HepG2 (cell line): ENCODE data around the gene RNF13. TPM values are rescaled to one million over a fixed set of nuclear protein-coding genes. Genes with fewer than 3 reads are reported as not detected.

ENCODE experiments used
- CC2D1A ChIP-seq: sonication (generic); formaldehyde crosslinking; IDR thresholded peaks from 2 replicates; pipeline ENCODE4 v1.8.1; 2023; ENCODE audit warnings: mild to moderate bottlenecking, missing genetic modification reagents
- CENPT ChIP-seq: sonication (generic); formaldehyde crosslinking; IDR thresholded peaks from 2 replicates; pipeline ENCODE4 v1.8.0; 2022; ENCODE audit warnings: low read depth, mild to moderate bottlenecking, moderate library complexity, missing genetic modification reagents
- CREB3 ChIP-seq: sonication (generic); formaldehyde crosslinking; IDR thresholded peaks from 2 replicates; pipeline ENCODE4 v1.5.0; 2020; ENCODE audit warnings: missing genetic modification reagents
- ERF ChIP-seq: IDR thresholded peaks from 2 replicates; pipeline ENCODE4 v1.6.1; 2018; ENCODE audit warnings: missing biosample characterization, missing genetic modification reagents
- KLF11 ChIP-seq: IDR thresholded peaks from 2 replicates; pipeline ENCODE4 v1.6.1; 2016; ENCODE audit warnings: missing compliant biosample characterization
- MTF1 ChIP-seq: sonication (generic); formaldehyde crosslinking; IDR thresholded peaks from 2 replicates; pipeline ENCODE4 v1.5.0; 2020; ENCODE audit warnings: missing genetic modification reagents
- NKX3-1 ChIP-seq: sonication (generic); formaldehyde crosslinking; IDR thresholded peaks from 2 replicates; pipeline ENCODE4 v1.5.0; 2020; ENCODE audit warnings: missing genetic modification reagents
- PAXIP1 ChIP-seq: sonication (generic); formaldehyde crosslinking; conservative IDR thresholded peaks from 2 replicates; pipeline ENCODE4 v1.4.0; 2020; ENCODE audit warnings: mild to moderate bottlenecking, missing genetic modification reagents, moderate library complexity
- TEAD2 ChIP-seq: sonication (generic); formaldehyde crosslinking; IDR thresholded peaks from 2 replicates; pipeline ENCODE4 v1.9.0; 2021; ENCODE audit warnings: missing genetic modification reagents
- TFE3 ChIP-seq: IDR thresholded peaks from 2 replicates; pipeline ENCODE4 v1.6.1; 2016
- TP53 ChIP-seq: sonication (generic); formaldehyde crosslinking; conservative IDR thresholded peaks from 2 replicates; pipeline ENCODE4 v1.4.0; 2020; ENCODE audit warnings: missing genetic modification reagents
- XRCC5 ChIP-seq: fragments of 200-400 bp; formaldehyde crosslinking; optimal IDR thresholded peaks from 2 replicates; pipeline ENCODE3; 2017; ENCODE audit warnings: mild to moderate bottlenecking, low read length
- ZNF224 ChIP-seq: sonication (generic); formaldehyde crosslinking; IDR thresholded peaks from 2 replicates; pipeline ENCODE4 v1.5.0; 2020; ENCODE audit warnings: mild to moderate bottlenecking, missing genetic modification reagents
- ZNF232 ChIP-seq: sonication (generic); formaldehyde crosslinking; IDR thresholded peaks from 2 replicates; pipeline ENCODE4 v1.4.0; 2020; ENCODE audit warnings: missing genetic modification reagents, borderline replicate concordance
- ZNF547 ChIP-seq: sonication (generic); formaldehyde crosslinking; IDR thresholded peaks from 2 replicates; pipeline ENCODE4 v1.5.1; 2020; ENCODE audit warnings: mild to moderate bottlenecking, missing genetic modification reagents
- ZNF609 ChIP-seq: sonication (generic); formaldehyde crosslinking; IDR thresholded peaks from 2 replicates; pipeline ENCODE4 v1.4.0; 2020; ENCODE audit warnings: mild to moderate bottlenecking, missing genetic modification reagents, borderline replicate concordance
- ZNF7 ChIP-seq: IDR thresholded peaks from 2 replicates; pipeline ENCODE4 v1.6.1; 2016; ENCODE audit warnings: missing biosample characterization, missing genetic modification reagents
- ZSCAN9 ChIP-seq: IDR thresholded peaks from 2 replicates; pipeline ENCODE4 v1.6.1; 2016; ENCODE audit warnings: borderline replicate concordance
- polyA plus RNA-seq, 8 experiments: library from polyadenylated mRNA; depleted of rRNA in 3 of 8; stranded (reverse) in 7 of 8; unstranded in 1 of 8; fragments of >200 nt; fragmentation: Illumina TruSeq in 4 of 8; extraction: Trizol in 4 of 8; gene quantifications; 2 replicates each; pipeline versions ENCODE4 v1.2.1 to v1.2.3, GENCODE V29; 2011 to 2016; ENCODE audit warnings: low read depth in 4 of 8, missing spikeins in 1 of 8, mixed read lengths in 1 of 8; ENCODE audit not compliant: insufficient read depth in 1 of 8
- total RNA-seq, 5 experiments: library from RNA; depleted of rRNA; stranded (reverse); fragments of >200 nt; fragmentation: Illumina TruSeq; extraction: Trizol; gene quantifications; 2 replicates each; pipeline ENCODE4 v1.2.3, GENCODE V29; 2016; ENCODE audit warnings: low read depth in 1 of 5

RNF13 gene
- total and polyA plus RNA-seq, 2 of the 13 experiments (the other 11 are each of a cell fraction or from before 2014, with no cell fraction given) = 39.8 to 46.0 TPM

GRCh38 chr3:149971403-149972075, 158.5 kb downstream of the RNF13 start (continued):
- TF ChIP-seq TFE3 (CRISPR knock-in tag) (0 out of 2 replicates have a peak, but pooled peaks have one; percentile 5), XRCC5 (no peak), ERF (no peak), CC2D1A (CRISPR knock-in tag) (no peak), KLF11 (CRISPR knock-in tag) (no peak), PAXIP1 (CRISPR knock-in tag) (0 out of 2 replicates have a peak, but pooled peaks have one; percentile 11), ZNF224 (CRISPR knock-in tag) (0 out of 2 replicates have a peak, but pooled peaks have one; percentile 38), NKX3-1 (CRISPR knock-in tag) (no peak), ZSCAN9 (CRISPR knock-in tag) (no peak), TP53 (CRISPR knock-in tag) (no peak), ZNF232 (CRISPR knock-in tag) (no peak), ZNF7 (CRISPR knock-in tag) (no peak), TEAD2 (CRISPR knock-in tag) (no peak), MTF1 (no peak), CENPT (CRISPR knock-in tag) (no peak), ZNF547 (CRISPR knock-in tag) (no peak), ZNF609 (CRISPR knock-in tag) (no peak), CREB3 (no peak)
